HEK293 (cell line): ENCODE results near the gene FZD2.

Source experiments
- CTCF ChIA-PET: fragments of 350-600 bp; formaldehyde crosslinking; extraction: SDS; loops from one replicate; lab custom pipeline; 2021; ENCODE audit warnings: antibody characterized with exemption; lab: Yijun Ruan, JAX
- POLR2A ChIA-PET: fragments of 300-600 bp; formaldehyde crosslinking; extraction: SDS; loops from one replicate; lab custom pipeline; 2020; ENCODE audit warnings: antibody characterized with exemption, inconsistent platforms; lab: Yijun Ruan, JAX
- H3K27ac ChIP-seq: fragments of 200-500 bp; sonication (Bioruptor generic); 2 replicates; pipeline ENCODE4 v1.5.1; 2014; ENCODE audit warnings: low read depth, low read length, control low read depth, inconsistent platforms; ENCODE audit errors: extremely low read depth
- H3K36me3 ChIP-seq, 2 experiments: fragments of 200-500 bp in 1 of 2; sonication (Bioruptor generic) in 1 of 2; 1 replicate in 1 of 2; 2 replicates in 1 of 2; pipeline ENCODE4 v1.5.1; 2014 to 2017; ENCODE audit warnings: inconsistent platforms in 2 of 2, low read length in 2 of 2; ENCODE audit not compliant: control insufficient read depth in 2 of 2, insufficient read depth in 1 of 2
- H3K4me1 ChIP-seq: fragments of 200-500 bp; sonication (Bioruptor generic); 2 replicates; pipeline ENCODE4 v1.5.1; 2014; ENCODE audit warnings: mild to moderate bottlenecking, low read length, inconsistent platforms; ENCODE audit not compliant: control insufficient read depth, insufficient read depth
- H3K4me3 ChIP-seq: 2 replicates; pipeline ENCODE4 v1.5.1; 2011; ENCODE audit warnings: low read depth, mild to moderate bottlenecking, control low read depth, low read length, moderate library complexity
- H3K9me3 ChIP-seq: fragments of 200-500 bp; sonication (Bioruptor generic); 2 replicates; pipeline ENCODE4 v1.5.1; 2014; ENCODE audit warnings: low read depth, low read length, inconsistent platforms; ENCODE audit not compliant: control insufficient read depth, insufficient read depth
- HOXC10 ChIP-seq: sonication (generic); formaldehyde crosslinking; IDR thresholded peaks from 2 replicates; pipeline ENCODE4 v1.8.1; 2023; ENCODE audit warnings: mild to moderate bottlenecking, missing genetic modification reagents
- SETDB1 ChIP-seq: IDR thresholded peaks from one replicate; pipeline ENCODE4 v1.6.1; 2017; ENCODE audit warnings: mild to moderate bottlenecking, low read length, moderate library complexity, mixed read lengths; ENCODE audit not compliant: insufficient read length
- ZBTB8A ChIP-seq: fragments of 450-650 bp; formaldehyde crosslinking; IDR thresholded peaks from 2 replicates; pipeline ENCODE4 v1.5.1; 2016; ENCODE audit warnings: missing biosample characterization, missing genetic modification characterization
- ZFP41 ChIP-seq: fragments of 450-650 bp; formaldehyde crosslinking; IDR thresholded peaks from 2 replicates; pipeline ENCODE4 v1.5.1; 2016; ENCODE audit warnings: missing biosample characterization, missing genetic modification characterization, borderline replicate concordance
- ZNF121 ChIP-seq: fragments of 450-650 bp; formaldehyde crosslinking; IDR thresholded peaks from 2 replicates; pipeline ENCODE4 v1.5.1; 2016; ENCODE audit warnings: missing biosample characterization, missing genetic modification characterization
- ZNF146 ChIP-seq: fragments of 450-650 bp; formaldehyde crosslinking; IDR thresholded peaks from 2 replicates; pipeline ENCODE4 v1.5.1; 2016; ENCODE audit warnings: missing biosample characterization, missing genetic modification characterization
- ZNF157 ChIP-seq: fragments of 450-650 bp; formaldehyde crosslinking; IDR thresholded peaks from 2 replicates; pipeline ENCODE4 v1.5.1; 2016; ENCODE audit warnings: missing biosample characterization, missing genetic modification characterization
- ZNF175 ChIP-seq: fragments of 450-650 bp; formaldehyde crosslinking; IDR thresholded peaks from 2 replicates; pipeline ENCODE4 v1.5.1; 2016; ENCODE audit warnings: missing biosample characterization, missing genetic modification characterization
- ZNF2 ChIP-seq: fragments of 450-650 bp; formaldehyde crosslinking; IDR thresholded peaks from 2 replicates; pipeline ENCODE4 v1.5.1; 2016; ENCODE audit warnings: missing biosample characterization, missing genetic modification characterization
- ZNF324 ChIP-seq: fragments of 450-650 bp; formaldehyde crosslinking; IDR thresholded peaks from 2 replicates; pipeline ENCODE4 v1.5.1; 2016; ENCODE audit warnings: missing biosample characterization, missing genetic modification characterization
- ZNF791 ChIP-seq: fragments of 450-650 bp; formaldehyde crosslinking; IDR thresholded peaks from 2 replicates; pipeline ENCODE4 v1.5.1; 2016; ENCODE audit warnings: missing biosample characterization, missing genetic modification characterization
- ZNF792 ChIP-seq: fragments of 450-650 bp; formaldehyde crosslinking; IDR thresholded peaks from 2 replicates; pipeline ENCODE4 v1.5.1; 2016; ENCODE audit warnings: missing biosample characterization, missing genetic modification characterization
- ZNF843 ChIP-seq: fragments of 450-650 bp; formaldehyde crosslinking; IDR thresholded peaks from 2 replicates; pipeline ENCODE4 v1.5.1; 2016; ENCODE audit warnings: missing biosample characterization, missing genetic modification characterization
- TF ChIP-seq, protein P1 (sequence below): fragments of 450-650 bp; formaldehyde crosslinking; IDR thresholded peaks from 2 replicates; pipeline ENCODE4 v1.5.1; 2016; ENCODE audit warnings: missing biosample characterization, missing genetic modification characterization, borderline replicate concordance
- TF ChIP-seq, protein P2 (sequence below): fragments of 450-650 bp; formaldehyde crosslinking; IDR thresholded peaks from 2 replicates; pipeline ENCODE4 v1.5.1; 2017; ENCODE audit warnings: missing biosample characterization, missing genetic modification characterization
- TF ChIP-seq, protein P3 (sequence below): fragments of 450-650 bp; formaldehyde crosslinking; IDR thresholded peaks from 2 replicates; pipeline ENCODE4 v1.5.1; 2016; ENCODE audit warnings: missing biosample characterization, missing genetic modification characterization
- TF ChIP-seq, protein P4 (sequence below): fragments of 450-650 bp; formaldehyde crosslinking; conservative IDR thresholded peaks from 2 replicates; pipeline ENCODE4 v1.5.1; 2016; ENCODE audit warnings: low read depth, missing biosample characterization, missing genetic modification characterization
- TF ChIP-seq, protein P5 (sequence below): fragments of 450-650 bp; IDR thresholded peaks from 2 replicates; pipeline ENCODE4 v1.5.1; 2018; ENCODE audit warnings: missing biosample characterization, mild to moderate bottlenecking, missing genetic modification characterization

The FZD2 gene

DNA sequence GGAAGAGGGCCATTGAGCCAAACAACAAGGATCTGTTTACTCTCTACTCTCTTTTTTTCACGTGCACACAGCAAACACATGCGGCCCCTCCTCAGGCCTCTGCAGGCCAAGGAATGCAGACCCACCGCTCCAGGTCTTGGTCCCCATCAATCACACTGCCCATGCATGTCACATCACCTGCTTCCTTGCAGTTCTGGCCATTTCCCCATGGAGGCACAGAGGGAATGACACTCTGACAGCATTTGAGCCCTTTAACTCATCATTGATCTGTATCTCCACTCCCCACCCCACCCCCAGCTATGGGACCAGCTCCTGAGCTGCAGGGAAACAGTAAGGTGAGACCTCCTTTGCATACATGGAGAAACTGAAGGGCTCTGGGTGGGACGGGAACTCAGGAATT, 53.0 kb downstream of the FZD2 start:
- H3K27ac ChIP-seq: no peak overlapping the region

More for the DNA sequence above, 53.0 kb downstream of the FZD2 start:
- POLR2A ChIA-PET: interaction anchor here (0.7 to 1.2 kb wide), 2 partner anchors 23 to 27 kb away, joined by 3 read pairs; no protein-coding TSS in a partner anchor
- Histone ChIP-seq H3K36me3 (no peaks in the 10 kb centered on the region), H3K9me3 (no peaks in the 10 kb centered on the region), H3K4me1 (no peaks in the 10 kb centered on the region; the same call in 1 of the 2 replicates), H3K4me3 (no peak overlapping the region)
- no peak for TF ChIP-seq ZNF843
- TF ChIP-seq ZNF121 (tag by site-specific recombination): no peak
- TF ChIP-seq, protein P1, sequence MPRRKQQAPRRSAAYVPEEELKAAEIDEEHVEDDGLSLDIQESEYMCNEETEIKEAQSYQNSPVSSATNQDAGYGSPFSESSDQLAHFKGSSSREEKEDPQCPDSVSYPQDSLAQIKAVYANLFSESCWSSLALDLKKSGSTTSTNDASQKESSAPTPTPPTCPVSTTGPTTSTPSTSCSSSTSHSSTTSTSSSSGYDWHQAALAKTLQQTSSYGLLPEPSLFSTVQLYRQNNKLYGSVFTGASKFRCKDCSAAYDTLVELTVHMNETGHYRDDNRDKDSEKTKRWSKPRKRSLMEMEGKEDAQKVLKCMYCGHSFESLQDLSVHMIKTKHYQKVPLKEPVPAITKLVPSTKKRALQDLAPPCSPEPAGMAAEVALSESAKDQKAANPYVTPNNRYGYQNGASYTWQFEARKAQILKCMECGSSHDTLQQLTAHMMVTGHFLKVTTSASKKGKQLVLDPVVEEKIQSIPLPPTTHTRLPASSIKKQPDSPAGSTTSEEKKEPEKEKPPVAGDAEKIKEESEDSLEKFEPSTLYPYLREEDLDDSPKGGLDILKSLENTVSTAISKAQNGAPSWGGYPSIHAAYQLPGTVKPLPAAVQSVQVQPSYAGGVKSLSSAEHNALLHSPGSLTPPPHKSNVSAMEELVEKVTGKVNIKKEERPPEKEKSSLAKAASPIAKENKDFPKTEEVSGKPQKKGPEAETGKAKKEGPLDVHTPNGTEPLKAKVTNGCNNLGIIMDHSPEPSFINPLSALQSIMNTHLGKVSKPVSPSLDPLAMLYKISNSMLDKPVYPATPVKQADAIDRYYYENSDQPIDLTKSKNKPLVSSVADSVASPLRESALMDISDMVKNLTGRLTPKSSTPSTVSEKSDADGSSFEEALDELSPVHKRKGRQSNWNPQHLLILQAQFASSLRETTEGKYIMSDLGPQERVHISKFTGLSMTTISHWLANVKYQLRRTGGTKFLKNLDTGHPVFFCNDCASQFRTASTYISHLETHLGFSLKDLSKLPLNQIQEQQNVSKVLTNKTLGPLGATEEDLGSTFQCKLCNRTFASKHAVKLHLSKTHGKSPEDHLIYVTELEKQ (tag by site-specific recombination): no peak
- TF ChIP-seq SETDB1: no peak
- no peak for TF ChIP-seq ZNF175 (tag by site-specific recombination)
- TF ChIP-seq, protein P2, sequence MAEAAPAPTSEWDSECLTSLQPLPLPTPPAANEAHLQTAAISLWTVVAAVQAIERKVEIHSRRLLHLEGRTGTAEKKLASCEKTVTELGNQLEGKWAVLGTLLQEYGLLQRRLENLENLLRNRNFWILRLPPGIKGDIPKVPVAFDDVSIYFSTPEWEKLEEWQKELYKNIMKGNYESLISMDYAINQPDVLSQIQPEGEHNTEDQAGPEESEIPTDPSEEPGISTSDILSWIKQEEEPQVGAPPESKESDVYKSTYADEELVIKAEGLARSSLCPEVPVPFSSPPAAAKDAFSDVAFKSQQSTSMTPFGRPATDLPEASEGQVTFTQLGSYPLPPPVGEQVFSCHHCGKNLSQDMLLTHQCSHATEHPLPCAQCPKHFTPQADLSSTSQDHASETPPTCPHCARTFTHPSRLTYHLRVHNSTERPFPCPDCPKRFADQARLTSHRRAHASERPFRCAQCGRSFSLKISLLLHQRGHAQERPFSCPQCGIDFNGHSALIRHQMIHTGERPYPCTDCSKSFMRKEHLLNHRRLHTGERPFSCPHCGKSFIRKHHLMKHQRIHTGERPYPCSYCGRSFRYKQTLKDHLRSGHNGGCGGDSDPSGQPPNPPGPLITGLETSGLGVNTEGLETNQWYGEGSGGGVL: no peak
- TF ChIP-seq ZNF324 (tag by site-specific recombination): no peak
- TF ChIP-seq ZNF146: no peak
- no peak for TF ChIP-seq ZNF792
- TF ChIP-seq ZFP41 (tag by site-specific recombination): no peak
- TF ChIP-seq, protein P3, sequence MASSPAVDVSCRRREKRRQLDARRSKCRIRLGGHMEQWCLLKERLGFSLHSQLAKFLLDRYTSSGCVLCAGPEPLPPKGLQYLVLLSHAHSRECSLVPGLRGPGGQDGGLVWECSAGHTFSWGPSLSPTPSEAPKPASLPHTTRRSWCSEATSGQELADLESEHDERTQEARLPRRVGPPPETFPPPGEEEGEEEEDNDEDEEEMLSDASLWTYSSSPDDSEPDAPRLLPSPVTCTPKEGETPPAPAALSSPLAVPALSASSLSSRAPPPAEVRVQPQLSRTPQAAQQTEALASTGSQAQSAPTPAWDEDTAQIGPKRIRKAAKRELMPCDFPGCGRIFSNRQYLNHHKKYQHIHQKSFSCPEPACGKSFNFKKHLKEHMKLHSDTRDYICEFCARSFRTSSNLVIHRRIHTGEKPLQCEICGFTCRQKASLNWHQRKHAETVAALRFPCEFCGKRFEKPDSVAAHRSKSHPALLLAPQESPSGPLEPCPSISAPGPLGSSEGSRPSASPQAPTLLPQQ: no peak
- no peak for TF ChIP-seq ZNF2
- no peak for TF ChIP-seq ZBTB8A (tag by site-specific recombination)
- no peak for TF ChIP-seq HOXC10 (CRISPR knock-in tag)
- TF ChIP-seq, protein P4, sequence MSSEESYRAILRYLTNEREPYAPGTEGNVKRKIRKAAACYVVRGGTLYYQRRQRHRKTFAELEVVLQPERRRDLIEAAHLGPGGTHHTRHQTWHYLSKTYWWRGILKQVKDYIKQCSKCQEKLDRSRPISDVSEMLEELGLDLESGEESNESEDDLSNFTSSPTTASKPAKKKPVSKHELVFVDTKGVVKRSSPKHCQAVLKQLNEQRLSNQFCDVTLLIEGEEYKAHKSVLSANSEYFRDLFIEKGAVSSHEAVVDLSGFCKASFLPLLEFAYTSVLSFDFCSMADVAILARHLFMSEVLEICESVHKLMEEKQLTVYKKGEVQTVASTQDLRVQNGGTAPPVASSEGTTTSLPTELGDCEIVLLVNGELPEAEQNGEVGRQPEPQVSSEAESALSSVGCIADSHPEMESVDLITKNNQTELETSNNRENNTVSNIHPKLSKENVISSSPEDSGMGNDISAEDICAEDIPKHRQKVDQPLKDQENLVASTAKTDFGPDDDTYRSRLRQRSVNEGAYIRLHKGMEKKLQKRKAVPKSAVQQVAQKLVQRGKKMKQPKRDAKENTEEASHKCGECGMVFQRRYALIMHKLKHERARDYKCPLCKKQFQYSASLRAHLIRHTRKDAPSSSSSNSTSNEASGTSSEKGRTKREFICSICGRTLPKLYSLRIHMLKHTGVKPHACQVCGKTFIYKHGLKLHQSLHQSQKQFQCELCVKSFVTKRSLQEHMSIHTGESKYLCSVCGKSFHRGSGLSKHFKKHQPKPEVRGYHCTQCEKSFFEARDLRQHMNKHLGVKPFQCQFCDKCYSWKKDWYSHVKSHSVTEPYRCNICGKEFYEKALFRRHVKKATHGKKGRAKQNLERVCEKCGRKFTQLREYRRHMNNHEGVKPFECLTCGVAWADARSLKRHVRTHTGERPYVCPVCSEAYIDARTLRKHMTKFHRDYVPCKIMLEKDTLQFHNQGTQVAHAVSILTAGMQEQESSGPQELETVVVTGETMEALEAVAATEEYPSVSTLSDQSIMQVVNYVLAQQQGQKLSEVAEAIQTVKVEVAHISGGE (tag by site-specific recombination): no peak
- TF ChIP-seq ZNF791: no peak
- TF ChIP-seq, protein P5, sequence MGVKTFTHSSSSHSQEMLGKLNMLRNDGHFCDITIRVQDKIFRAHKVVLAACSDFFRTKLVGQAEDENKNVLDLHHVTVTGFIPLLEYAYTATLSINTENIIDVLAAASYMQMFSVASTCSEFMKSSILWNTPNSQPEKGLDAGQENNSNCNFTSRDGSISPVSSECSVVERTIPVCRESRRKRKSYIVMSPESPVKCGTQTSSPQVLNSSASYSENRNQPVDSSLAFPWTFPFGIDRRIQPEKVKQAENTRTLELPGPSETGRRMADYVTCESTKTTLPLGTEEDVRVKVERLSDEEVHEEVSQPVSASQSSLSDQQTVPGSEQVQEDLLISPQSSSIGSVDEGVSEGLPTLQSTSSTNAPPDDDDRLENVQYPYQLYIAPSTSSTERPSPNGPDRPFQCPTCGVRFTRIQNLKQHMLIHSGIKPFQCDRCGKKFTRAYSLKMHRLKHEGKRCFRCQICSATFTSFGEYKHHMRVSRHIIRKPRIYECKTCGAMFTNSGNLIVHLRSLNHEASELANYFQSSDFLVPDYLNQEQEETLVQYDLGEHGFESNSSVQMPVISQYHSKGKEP (tag by site-specific recombination): no peak
- TF ChIP-seq ZNF157 (tag by site-specific recombination): no peak
- CTCF ChIA-PET: interaction anchor here (0.7 to 3.2 kb wide), 5 partner anchors 15 to 77 kb away, joined by 3 to 16 read pairs (median 4); partner anchors contain the start of gene FZD2
